NCI-H774 (cell line): ENCODE data around the gene TSPAN19.
A peak's percentile ranks its signal among the peaks of the same experiment; 100 is the strongest.
"Not testable (repeated sequence)": the region's sequence is repeated elsewhere in the genome, so short reads cannot be mapped to it uniquely, and the experiment has no call there.

Experiments
- DNase-seq: peaks from one replicate; lab custom pipeline; 2025; lab: John Stamatoyannopoulos, UW

Gene TSPAN19

DNA sequence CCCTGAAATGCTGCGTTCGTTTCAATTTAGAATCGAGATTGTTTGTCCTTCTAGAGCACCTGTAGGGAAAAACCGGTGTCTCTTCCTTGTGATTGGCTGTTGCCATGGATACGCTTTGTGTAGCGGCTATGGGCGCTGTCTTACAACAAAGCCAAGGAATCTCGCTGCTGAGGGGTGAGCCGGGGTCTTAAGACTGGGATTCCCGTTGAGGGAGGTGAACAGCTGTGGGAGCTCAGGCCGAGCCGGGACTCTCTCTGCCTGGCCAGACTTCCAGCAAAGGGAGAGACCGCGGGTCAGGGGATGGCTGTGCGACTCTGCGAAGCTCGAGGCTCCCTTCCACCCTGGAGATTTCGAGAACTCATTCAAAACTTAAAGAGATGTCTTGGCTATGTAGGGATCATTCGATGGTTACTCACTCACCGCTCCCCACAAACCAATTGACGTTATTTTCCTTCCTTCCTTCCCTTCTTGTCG, at the start of gene TSPAN19, which contains the start of gene LRRIQ1:
Gene TSPAN19 (minus strand): TSS at position 44 of the 474 bp plus-strand sequence. CDS start 6,331 bp downstream, outside the sequence.
Gene LRRIQ1 (plus strand): TSS at position 118 of the 474 bp plus-strand sequence. CDS start 1,826 bp downstream, outside the sequence.
- DNase-seq: peak; percentile 94

DNA sequence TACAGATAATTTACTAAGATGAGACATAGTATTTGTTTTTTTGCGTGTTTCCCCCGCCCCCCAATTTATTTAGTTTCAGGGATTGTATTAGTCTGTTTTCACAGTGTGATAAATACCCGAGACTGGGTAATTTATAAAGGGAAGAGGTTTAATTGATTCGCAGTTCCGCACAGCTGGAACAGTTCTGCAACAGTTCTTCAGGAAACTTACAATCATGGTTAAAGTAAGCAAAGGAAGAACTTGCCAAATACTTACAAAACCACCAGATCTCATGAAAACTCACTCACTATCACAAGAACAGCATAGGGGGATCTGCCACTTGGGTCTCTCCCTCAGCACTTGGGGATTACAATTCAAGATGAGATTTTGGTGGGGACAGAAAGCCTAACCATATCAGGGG, 49.0 kb upstream of the TSPAN19 start:
- DNase-seq: no peak

DNA sequence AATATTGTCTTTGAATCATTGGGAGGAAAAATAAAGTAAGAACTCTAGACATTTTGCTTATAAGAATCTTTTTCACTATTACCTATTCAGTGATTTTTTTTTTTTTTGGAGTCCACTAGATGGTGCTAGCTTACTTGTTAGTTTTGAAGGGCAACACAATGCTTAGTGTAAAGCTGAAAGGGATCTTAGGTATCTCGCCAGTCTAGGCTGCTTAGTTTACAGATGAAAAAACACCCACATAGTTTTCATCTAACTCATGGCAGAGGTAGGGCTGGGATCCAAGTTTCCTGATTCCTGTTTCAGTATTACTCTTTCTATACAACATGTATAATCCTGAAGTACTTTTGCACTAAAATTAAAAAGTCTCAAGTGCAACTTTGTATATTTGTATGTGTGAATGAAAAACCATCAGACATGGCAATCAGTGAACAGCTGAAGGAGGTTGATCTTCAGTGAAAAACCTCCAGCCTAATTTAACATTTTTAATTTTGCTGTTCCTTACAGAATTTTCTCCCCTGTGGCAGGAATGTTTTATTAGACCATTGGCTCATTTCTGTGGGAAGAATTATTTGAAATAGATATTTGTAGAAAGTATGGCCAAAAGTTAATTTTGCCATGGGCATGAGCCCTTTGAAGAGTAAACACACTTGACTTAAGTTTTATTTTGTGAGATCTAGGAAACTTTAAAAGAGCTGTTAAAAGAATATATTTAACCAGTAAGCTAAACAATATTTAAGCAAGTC, 40.8 kb upstream of the TSPAN19 start:
- DNase-seq: peak; percentile 72

DNA sequence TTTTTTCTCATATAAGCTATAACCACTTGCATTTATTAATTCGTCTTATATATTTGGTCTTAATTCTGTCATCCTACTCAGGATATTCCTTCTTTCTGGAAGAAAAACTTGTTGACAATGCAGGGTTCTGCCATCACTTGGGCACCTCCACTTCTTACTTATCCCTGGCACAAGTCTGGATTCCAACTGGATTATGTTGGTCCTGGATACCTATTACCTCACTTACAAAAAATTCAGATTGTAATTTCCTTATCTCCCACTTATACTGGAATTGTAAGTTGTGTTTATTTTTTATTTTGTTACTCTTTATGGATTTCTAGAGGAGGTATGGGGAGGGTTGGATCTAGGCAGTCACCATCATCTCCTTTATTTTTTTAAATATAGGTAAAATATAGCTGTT, 36.7 kb upstream of the TSPAN19 start:
- no peak for DNase-seq

DNA sequence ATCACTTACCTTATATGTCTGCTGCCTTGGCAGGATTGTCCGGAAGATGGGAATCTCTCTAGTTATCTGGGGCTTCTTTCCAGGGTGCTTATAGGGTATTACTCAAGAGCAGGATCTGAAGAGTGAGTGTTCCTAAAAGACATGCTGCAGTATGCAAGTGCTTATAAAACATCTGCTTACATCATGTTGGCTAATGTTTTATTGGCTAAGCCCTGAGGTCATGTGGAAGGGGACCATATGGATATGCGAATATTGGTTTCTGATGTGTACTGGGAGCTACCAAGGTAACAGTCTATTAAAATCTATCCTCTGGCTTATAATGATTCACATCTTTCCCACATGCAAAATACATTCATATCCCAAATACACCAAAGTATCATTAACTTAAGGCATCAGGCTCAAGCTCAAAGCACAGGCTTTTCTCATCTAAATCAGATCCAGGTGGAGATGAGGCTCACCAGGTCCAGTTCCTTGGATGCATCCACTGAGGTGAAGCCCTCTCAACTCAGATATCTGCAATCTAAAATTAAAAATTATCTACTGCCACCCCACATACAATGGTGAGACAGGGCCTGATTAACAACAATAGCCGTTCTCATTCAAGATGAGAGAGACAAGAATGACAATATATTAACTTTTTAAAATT, 29.9 kb upstream of the TSPAN19 start:
- DNase-seq: no peak

DNA sequence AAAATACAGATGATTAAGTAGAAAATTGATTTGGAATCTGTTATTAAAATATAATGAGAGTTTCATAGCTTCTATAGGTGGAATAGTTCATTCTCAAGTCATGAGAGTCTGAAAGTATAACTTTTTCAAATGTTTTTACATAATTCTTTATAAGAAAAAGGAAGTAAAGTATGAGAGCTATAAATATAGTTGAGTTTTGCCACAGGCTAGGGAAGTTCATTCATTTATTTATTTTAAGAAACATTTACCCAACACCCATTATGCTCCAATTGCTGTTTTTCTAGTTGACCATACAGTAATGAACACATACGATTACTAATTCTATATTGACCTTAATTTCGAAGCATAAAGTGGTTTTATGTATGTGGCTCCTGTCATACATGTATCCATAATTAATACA, 24.8 kb upstream of the TSPAN19 start:
- no peak for DNase-seq

DNA sequence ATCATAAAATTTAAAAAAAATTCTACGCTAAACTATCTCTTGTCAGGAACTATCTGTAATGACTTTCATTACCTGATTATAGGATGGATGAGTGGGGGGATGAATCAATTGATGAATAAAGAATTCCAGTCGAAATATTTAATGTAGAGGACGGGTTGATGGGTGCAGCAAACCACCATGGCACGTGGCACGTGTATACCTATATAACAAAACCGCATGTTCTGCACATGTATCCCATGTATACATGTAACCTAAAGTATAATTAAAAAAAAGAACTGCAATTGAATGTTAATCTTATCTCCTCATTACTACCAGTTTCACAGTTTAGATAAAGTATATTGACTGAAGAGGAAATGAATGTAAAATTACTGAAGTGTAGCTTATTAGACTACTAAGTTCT, 23.5 kb upstream of the TSPAN19 start:
- no peak for DNase-seq

DNA sequence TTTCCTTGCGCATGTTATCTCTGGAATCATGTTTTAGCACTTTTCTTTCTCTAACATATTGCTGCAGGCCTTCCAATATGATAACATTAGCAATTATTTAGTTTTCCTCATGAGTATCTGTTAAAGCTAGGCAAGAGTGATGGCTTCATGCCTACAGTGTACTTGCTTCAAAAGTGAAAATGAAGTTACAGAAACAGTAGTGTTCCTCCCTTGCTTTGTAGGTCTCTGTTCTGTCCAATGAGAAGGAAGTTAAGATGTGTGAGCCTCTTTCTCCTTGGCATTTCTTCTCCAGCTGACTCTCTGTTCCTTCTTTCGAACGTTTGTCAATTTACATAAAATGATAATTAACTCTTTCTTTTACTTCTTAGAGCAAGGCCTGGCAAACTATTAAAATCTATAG, 22.3 kb upstream of the TSPAN19 start:
- DNase-seq: no peak

DNA sequence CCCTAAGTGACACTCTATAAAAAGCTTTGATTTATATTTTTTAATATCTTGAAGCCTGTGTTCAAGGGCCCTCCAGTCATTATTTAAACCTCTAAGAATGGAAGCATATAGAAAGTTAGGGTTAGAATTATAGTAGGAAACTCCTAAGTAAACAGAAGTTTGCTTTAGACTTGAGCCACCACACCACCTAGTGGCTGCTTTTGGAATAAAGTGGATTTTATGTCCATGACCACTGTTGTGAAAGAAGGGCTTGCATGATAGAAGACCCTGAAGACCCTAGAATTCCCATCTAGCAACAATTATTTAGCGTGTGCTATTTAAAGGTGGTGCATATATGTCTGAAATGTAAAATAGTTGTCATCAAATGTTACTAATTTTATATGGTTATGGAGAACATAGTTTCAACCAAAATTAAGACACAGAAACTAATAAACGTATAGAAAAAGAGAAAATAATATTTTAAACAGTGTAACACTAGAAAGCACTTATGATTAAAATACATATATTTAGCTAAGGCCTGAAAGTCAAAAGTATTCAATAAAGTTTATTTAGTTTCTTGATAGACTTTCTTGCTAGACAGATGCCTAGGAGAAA, 21.4 kb upstream of the TSPAN19 start:
- DNase-seq: peak; percentile 48

DNA sequence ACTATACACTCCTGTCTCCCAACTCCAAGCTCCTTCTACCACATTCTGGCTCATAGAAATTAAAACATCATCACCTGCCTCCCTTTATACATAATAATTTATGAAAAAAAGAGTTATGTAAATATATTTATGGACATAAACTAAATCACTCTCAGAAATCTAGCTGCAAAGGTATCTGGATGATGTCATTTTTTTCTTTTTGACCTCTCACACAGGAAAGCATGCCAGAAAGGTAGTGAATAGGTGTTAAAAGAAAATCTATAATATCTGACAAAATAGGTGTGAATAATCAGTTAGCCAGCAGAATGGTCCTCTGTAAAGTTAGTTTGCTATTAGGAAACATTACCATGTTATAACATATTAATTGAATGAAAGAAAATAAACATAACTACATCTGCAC, 7.8 kb upstream of the TSPAN19 start:
- no peak for DNase-seq

DNA sequence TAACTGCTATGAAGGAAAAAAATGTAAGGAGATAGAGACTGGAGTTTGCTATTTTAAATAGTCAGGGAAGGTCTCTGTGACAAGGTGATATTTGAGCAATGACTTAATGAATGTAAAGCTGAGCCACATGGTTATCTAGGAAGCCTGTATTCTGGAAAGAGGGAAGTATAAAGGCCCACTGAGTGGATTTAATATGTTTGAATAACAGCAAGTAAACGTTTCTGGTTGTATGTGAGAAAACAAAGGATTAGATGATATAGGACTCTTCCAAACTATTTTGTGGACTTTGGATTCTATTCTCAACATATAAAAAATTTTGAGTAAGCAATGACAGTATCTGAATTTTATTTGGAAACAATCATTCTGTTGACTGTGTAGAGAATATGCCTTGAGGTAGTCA, 5.3 kb upstream of the TSPAN19 start:
- DNase-seq: no peak

DNA sequence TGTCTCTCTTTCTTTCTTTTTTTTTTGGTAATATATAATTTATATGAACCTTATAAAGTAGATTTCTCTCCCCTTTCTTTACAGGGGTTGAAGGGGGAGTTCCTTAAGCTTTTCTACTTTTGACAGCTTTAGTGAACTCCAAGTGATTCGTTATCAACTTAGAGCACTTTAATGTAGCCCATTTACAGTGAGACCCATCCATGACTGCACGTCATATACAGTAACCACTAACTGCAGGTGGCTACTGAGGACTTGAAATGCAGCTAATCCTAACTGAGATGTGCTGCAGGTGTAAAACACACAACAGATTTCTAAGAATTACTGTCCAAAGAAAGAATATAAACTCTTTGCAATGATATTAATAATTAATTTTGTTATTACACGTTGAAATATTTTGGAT, 656 bp upstream of the TSPAN19 start:
- peak; percentile 17 for DNase-seq

DNA sequence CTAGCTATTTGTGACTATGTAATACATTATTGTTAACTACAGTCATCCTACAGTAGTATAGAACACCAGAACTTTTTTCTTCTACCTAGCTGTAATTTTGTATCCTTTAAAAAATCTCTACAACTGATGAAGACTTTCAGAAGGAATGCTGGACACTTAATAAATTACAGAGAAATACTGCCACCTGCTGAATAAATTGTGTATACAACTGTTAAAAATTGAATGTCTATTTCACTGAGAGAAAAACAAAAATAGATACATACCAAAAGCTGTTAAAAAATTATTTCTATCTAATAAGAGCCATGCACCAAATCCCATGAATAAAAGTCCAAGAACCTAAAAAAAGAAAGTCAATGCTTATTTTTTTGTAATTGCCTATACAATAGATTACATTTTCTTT, 6.6 kb downstream of the TSPAN19 start:
- DNase-seq: peak; percentile 41

DNA sequence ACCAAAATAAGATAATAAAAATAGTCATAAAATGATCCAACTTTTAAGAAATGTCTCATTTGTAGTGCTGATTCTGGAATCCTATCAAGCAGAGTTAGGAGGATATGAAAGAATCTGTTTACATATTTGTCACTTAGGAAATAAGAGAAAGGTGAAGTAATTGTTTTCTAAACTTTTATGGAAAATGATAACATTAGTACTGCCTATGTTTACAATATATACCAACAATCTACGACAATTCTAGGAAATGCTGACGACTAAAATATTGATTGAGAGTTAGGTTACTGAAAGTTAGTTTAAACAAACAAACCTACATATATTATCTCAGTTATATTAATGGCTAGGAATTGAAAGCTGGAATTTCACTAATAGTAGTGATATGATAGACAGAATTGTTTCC, 18.0 kb downstream of the TSPAN19 start:
- DNase-seq: no peak

DNA sequence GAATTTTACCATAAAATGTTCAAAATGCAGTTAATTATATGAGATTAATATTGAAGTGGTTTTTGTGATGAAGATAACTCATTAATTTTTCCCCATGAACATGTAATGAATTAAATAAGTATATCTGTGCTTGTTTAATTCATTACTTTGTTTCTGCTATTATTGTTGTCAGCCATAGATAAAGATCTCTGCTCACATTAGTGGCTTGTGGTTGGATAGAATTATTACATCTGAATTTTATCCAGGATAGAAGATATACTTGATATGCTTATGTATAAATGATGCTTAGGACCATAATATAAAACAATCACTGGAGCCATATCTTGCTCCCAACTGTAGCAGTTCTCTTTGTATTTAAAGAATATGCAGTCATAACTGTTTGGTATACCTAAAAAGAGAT, 18.5 kb downstream of the TSPAN19 start:
- no peak for DNase-seq

DNA sequence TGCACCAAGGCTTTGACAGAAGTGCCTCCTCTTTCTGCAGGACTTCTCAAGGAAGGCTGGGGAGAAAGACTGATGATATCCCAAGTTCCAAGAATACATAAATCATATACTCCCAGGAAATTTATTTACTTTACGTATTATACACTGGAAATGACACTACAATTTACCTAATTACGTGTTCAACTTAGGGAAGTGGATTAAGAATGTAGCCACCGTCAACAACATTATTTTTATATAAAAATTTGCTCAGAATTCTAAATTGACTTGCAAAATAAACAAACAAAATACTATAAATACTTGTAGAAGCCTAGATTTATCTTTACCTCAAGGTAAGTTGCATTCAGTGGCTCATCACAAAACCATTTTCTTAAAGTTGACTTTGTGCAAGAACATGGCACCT, 18.9 kb downstream of the TSPAN19 start:
- DNase-seq: no peak

DNA sequence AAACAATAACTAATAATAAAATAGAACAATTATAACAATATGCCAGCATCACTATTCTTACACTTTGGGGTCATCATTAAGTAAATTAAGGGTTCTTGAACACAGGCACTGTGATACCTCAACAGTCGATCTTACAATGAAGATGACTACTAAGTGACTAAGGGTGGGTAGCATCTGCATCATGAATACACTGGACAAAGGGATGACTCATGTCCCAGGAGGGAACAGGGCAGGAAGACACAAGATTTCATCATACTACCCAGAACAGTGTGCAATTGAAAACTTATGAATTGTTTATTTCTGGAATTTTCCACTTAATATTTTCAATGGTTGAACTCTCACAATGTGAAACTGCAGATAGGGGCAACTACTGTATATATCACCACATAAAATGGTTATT, 19.7 kb downstream of the TSPAN19 start:
- no peak for DNase-seq

DNA sequence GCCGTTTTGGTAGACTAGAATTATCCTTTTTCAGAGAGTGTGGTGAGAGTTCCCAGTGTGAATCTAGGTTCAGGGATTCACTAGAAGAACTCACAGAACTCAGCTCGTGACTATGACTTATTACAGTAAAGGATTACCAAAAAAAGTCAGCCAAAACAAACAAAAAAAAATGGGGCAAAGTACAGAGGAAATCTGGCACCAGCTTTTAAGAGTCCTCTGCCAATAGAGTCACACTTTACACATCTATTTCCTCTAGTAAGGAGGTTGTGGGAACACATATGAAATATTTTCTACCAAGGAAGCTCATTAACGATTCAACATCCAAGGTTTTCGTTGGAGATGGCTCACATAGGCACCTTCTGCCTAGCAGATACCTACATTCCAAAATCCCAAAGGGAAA, 28.2 kb downstream of the TSPAN19 start:
- DNase-seq: no peak

DNA sequence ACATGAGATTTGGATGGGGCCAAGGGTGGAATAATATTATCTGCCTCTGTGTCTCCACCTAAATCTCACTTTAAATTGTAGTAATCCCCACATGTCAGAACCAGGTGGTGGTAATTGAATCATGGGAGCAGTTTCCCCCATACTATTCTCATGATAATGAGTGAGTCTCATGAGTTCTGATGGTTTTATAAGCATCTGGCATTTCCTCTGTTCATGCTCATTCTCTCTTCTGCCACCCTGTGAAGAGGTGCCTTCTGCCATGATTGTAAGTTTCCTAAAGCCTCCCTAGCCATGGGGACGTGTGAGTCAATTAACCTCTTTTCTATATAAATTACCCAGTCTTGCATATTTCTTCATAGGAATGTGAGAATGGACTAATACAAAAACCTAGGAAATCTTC, 29.9 kb downstream of the TSPAN19 start:
- no peak for DNase-seq

DNA sequence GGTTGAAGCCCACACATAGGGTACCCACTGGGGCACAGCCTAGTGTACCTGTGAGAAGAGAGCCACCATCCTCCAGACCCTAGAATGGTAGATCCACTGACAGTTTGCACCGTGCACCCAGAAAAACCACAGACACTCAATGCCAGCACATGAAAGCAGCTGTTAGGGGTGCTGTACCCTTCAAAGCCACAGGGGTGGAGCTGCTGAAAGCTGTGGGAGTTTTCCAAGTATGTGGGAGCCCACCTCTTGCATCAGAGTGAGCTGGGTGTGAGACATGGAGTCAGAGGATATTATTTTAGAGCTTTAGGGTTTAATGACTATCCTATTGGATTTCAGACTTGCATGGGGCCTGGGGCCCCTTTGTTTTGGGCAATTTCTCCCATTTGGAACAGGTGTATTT, 30.5 kb downstream of the TSPAN19 start:
- no peak for DNase-seq

DNA sequence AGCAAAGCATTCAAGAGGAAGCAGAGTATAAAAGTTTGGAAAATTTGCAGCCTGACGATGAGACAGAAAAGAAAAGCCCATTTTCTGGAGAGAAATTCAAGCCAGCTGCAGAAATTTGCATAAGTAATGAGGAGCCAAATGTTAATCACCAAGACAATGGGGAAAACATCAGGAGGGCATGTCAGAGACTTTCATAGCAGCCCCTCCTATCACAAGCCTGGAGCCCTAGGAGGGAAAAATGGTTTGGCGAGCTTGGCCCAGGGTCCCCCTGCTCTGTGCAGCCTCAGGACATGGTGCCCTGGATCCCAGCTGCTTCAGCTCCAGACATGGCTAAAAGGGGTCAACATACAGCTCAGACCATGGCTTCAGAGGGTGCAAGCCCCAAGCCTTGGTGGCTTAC, 31.0 kb downstream of the TSPAN19 start:
- not testable (repeated sequence) for DNase-seq

DNA sequence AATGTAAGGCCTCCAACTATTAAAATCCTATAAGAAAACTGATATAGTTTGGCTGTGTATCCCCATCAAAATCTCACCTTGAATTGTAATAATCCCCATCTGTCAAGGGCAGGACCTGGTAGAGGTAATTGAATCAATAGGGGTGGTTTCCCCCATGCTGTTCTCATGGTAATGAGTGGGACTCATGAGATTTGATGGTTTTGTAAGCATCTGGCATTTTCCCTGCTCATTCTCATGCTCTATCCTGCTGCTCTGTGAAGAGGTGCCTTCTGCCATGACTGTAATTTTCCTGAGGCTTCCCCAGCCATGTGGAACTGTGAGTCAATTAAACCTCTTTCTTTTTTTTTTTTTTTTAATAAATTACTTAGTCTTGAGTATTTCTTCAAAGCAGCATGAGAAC, 31.9 kb downstream of the TSPAN19 start:
- DNase-seq: no peak

DNA sequence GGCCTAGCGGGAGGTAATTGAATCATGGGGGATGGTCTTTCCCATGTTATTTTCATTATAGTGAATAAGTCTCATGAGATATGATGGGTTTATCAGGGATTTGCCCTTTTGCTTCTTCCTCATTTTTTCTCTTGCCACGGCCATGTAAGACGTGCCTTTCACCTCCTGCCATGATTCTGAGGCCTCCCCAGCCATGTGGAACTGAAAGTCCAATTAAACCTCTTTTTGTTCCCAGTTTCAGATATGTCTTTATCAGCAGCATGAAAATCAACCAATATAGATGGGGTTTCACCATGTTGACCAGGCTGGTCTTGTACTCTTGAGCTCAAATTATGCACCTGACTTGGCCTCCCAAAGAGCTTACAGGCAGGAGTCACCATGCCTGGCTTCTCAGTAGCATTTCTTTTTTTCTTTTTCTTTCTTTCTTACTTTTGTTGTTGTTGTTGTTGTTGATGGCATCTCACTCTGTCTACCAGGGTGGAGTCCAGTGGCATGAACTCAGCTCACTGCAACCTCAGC, 33.2 kb downstream of the TSPAN19 start:
- no peak for DNase-seq
